Superior temporal gyrus (tissue), 1 donor: ENCODE measurements around the gene MRE11.
A peak's percentile ranks its signal among the peaks of the same experiment; 100 is the strongest.
"Not testable (repeated sequence)": the region's sequence is repeated elsewhere in the genome, so short reads cannot be mapped to it uniquely, and the experiment has no call there.

Experiments used
- DNase-seq: peaks from one replicate; pipeline ENCODE4 v3.0.0-alpha.2; 2016; ENCODE audit errors: extremely low spot score

The MRE11 gene

GRCh38 chr11:94506513-94506912 lies 12.9 kb upstream of the MRE11 start:
- DNase-seq: not testable (repeated sequence)

GRCh38 chr11:94504689-94505293 lies 11.1 kb upstream of the MRE11 start:
- DNase-seq: peak; percentile 88

- DNase-seq: no peak
Observed at GRCh38 chr11:94501522-94501921, 7.9 kb upstream of the MRE11 start.

DNA sequence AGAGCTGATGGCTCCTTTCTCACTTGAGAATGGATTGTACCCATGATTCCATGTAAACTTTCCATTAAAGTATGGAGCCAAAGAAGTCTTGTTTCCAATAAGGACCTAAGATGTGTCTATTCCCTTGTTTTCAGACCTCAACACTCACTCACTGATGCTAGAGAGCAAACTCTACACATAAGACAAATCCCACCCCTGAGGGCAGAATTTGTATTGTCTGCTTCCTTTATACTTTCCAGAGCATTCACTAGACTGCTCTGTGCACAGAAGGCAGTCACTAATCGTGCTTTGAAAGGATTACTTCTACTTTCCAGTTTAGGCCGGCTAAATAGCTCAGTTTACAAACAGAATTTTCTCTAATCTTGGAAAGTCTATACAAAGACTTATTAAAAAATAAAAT lies 6.5 kb upstream of the MRE11 start:
- no peak for DNase-seq

DNA sequence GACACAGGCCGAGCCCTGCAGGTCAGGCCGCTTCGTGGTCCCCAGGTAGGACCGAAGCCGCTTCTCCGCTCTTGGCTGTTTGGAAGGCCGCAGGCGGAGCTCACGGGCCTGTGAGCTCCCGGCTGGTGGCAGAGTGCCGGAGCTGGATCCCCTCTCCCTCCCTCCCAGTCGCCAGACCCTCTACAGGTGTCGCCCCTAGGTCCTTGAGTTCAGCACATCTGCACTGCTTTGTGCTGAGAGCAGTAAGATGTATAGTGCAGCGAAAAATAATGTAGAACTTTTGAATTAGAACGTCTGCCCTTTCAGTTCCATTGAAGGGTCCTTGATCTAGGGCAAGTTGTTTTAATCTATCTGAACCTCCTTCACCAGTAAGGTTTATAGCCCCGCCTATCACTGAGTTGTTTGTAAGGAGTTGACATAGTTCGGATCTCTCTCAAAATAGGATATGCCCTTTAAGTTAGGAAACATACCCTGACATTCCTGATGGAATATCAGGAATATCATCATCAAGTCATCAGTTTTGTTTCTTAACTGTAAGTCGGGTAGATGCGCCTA lies 559 bp upstream of the MRE11 start:
- no peak for DNase-seq

- no peak for DNase-seq
Observed at GRCh38 chr11:94486068-94486467, 7.6 kb downstream of the MRE11 start.

- no peak for DNase-seq
Observed at GRCh38 chr11:94481342-94481741, 12.3 kb downstream of the MRE11 start.

- DNase-seq: no peak
Observed at GRCh38 chr11:94477624-94478023, 16.0 kb downstream of the MRE11 start.

- DNase-seq: no peak
Observed at GRCh38 chr11:94472916-94473799, 20.5 kb downstream of the MRE11 start.

DNA sequence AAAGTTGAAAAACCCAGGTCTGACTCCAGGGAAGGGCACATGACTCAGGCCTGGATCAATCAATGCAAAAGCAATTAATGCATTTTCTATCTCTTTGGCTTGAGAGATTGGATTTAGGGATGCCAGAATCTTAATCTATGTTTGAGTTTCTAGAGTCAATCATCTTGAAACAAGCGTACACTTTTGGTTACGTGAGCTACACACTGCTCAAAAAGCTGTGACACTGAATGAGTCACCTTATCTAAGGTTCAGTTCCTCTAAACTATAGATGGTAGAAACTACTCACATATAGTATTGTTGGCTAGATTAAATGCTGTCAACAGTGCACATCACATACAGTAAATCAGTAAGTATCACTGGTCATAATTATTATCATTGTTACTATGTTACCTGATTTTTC lies 24.2 kb downstream of the MRE11 start:
- no peak for DNase-seq

- DNase-seq: no peak
Observed at GRCh38 chr11:94459576-94459975, 34.1 kb downstream of the MRE11 start.

GRCh38 chr11:94457118-94458029 lies 36.3 kb downstream of the MRE11 start:
- DNase-seq: no peak

DNA sequence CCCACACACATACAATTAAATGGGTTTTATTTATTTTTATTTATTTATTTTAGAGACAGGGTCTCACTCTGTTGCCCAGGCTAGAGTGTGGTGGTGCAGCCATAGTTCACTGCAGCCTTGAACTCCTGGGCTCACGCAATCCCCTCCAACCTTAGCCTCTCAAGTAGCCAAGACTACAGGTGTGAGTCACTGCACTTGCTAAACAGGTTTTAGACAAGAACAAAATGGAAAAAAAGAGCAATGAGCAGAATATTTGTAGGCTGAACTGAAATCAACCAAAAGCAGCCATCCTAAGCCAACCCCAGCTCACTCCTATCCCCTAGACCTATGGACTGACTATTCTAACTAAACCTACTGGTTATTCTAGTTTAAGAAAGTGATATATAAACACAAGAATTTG lies 37.8 kb downstream of the MRE11 start:
- no peak for DNase-seq

- no peak for DNase-seq
Observed at GRCh38 chr11:94454301-94454700, 39.3 kb downstream of the MRE11 start.

DNA sequence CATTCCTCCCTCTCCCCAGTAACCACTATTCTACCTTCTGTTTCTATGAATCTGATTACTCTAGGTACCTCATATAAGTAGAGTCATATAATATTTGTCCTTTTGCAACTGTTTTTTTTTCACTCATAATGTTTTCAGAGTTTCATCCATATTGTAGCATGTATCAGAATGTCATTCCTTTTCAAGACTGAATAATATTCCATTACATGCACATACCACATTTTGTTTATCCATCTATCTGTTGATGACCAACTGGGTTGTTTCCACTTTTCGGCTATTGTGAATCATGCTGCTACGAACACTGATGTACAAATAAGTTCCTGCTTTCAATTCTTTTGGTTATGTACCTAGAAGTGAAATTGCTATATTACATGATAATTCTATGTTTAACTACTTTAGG lies 40.7 kb downstream of the MRE11 start:
- DNase-seq: no peak

DNA sequence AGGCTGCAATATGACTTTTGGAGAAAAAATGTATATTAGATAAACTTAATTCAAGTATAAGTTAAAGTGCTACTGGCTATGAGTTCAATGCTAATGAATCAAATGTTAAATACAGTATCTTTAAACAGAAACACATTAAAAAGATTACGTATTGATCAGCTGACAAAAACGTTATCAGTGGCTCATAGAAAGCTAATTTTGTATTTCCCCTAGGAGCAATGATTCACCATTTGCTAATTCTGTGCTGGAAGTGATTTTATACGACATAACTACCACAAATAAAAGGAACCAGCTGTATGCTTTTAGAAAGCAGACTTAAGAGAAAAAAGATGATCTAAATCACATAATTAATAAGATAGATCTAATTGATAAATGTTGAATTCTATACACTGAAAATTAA lies 43.6 kb downstream of the MRE11 start:
- DNase-seq: no peak

GRCh38 chr11:94449437-94449836 lies 44.2 kb downstream of the MRE11 start:
- no peak for DNase-seq

DNA sequence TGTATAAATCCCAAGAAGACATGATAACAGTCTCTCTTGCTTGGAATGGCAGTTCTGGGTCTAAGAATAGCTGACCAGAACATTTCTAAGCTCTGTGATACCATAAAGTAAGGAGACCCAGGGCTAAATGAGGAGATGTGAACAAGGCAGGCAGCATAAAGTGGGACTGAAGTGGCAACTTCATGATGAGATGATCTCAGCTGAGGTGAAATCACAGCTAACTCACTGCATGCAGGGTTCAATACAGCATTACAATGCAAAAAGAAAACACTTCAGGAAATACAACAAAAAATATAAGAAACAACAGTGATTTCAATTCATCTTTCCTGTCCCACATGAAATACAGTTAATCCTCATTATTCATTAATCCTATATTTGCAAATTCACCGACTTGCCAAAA lies 44.6 kb downstream of the MRE11 start:
- DNase-seq: no peak

DNA sequence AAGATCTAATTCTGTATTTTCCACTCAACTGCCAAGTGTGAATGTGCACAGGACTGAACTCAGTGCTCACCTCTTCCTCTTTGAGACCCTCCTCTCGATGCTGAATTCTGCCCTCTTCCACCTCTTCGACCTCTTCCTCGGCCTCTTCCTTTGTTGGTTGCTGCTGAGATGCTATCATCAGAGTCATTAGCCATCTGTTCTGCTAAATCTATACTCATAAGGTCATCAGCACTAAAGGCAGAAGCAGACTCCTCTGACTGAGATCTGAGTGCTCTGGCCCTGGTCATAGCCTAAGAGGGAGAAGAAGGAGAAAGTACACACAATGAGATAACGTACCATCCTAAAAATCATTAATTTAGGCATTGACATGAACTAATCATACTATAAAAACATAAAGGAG lies 46.5 kb downstream of the MRE11 start:
- DNase-seq: no peak

DNA sequence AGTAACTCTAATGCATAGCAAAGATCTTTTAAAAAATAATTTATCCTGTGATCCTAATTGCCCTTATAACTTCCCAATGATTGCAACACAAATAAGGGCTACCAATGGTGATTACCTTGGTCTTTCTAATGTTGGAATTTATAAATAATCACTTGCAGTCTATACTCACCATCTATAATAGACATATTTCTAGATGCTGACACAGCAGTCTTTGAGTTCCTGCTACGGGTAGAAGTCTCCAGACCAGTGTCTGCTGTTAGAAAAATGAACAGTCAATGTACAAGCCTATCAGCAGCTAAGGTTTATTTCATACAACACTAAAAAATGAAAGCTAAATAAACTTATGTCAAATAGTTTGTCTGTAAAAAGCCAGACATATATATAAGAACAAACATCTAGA lies 48.0 kb downstream of the MRE11 start:
- DNase-seq: no peak

DNA sequence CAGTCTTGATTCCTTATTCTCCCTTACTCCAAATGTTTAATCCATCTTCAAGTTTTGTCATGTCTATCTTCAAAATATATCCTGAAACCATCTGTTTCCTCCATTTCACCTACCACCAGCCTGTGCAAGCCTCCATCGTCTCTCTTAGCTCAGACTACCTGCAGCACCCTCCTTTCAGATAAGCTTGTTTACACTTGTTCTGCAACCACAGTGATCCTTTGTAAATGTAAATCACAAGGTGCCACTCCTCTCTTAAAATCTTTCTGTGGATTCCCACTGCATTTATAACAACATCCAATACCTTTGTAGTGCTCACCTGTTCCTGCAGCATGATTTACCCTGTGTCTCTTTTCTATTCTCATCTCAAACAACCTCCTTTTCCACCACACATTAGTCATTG lies 60.6 kb downstream of the MRE11 start:
- DNase-seq: no peak

GRCh38 chr11:94424662-94425061 lies 69.0 kb downstream of the MRE11 start:
- no peak for DNase-seq
